ENCODE results near the gene ITGB8.
A peak's percentile ranks its signal among the peaks of the same experiment; 100 is the strongest.
"Not testable (repeated sequence)": the region's sequence is repeated elsewhere in the genome, so short reads cannot be mapped to it uniquely, and the experiment has no call there.

ITGB8 gene

DNA sequence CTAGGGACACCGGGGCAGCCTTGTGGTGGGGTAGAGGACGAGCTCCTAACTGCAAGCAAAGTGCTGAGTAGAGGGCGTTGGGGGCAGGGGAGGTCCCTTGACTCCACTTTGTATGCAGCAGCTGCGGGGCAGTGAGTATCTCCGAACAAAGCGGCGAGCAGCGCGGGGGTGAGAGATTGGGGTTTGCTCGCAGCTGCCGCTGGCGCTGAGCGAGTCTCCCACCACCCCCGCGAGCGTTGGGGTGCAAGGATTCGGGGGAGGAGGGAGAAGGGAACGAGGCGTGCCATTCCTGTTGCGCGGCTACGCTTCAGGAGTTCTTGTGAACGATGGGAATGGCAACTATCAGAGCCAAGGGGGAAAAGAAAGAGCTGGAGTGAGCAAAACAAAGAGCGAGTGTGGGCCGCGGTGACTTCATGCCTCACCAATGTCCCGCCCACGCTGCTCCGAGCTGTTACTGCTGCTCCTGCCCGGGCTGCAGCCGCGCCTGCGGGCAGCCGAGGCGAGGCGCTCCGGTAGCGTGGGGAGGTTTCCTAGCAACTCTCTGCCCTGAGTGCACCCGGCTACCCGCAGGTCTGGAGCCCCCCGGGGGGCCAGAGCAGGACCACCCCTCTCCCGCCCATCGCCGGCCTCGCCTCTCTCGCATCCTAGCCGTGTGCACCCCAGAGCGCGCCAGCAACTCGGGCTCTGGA, at the start of gene ITGB8:
ITGB8 (plus strand) TSS at position 662 of the 689 bp plus-strand sequence. CDS start 907 bp downstream, outside the sequence.
- peak; percentile 96 for DNase-seq (ENCODE audit: low spot score)

DNA sequence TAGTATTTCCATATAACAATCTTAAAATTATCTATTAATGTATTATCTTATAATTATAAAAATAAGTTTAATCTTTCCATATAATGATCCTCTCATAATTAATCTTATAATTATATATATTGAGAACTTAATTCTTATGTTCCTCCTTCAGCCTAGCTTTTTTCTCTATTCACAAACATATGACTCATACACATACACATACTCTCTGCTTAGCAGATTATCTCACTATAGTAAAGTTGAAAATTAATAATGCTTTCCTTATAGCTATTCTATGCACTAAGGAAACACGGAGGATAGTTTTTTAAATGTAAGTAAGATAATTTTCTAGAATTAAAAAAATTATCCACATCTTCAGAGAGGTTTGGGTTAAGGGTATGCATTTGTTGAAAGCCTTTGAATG, 47.7 kb upstream of the ITGB8 start:
- DNase-seq (ENCODE audit: low spot score) = no peak

- DNase-seq (ENCODE audit: low spot score) = no peak
These were observed 47.3 kb upstream of the ITGB8 start for GRCh38 chr7:20283385-20283784.

- no peak for DNase-seq (ENCODE audit: low spot score)
These were observed 46.5 kb upstream of the ITGB8 start for GRCh38 chr7:20284003-20284770.

DNA sequence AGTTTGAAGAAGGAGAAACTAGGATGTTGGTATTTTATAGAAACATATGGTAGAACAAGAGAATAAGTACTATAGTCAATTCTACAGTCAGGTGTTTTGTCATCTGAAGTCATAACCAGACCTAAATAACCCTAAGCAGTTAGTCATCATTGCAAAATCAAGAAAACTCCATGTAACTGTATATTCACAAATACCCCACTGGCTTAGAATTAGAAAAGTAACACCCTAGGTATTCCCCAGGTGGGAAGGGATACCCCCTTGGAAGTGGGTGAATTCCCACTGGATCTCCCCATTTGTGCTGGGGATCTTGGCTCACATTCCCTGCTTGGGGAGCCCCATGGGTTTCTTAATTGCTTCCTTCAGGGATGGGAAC, 45.9 kb upstream of the ITGB8 start:
- no peak for DNase-seq (ENCODE audit: low spot score)

- DNase-seq (ENCODE audit: low spot score) = no peak
These were observed 43.4 kb upstream of the ITGB8 start for GRCh38 chr7:20287317-20287716.

DNA sequence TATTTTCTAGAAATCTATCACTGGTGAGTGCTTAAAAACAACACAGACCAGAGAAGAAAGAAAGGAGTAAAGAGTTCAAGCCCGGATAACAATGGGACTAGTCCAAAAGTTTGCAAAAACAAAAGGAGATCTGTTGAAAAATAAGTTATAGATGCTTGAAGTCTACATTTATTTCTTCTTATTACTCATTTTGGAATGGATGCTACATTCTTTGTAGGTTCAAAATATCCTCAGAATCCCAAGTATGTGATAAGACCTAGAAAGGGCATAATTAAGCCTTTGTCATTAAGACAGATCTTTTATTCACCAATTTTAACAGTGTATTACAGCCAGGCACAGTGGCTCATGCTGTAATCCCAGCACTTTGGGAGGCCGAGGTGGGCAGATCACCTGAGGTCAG, 42.7 kb upstream of the ITGB8 start:
- no peak for DNase-seq (ENCODE audit: low spot score)

GRCh38 chr7:20290505-20291111, 40.1 kb upstream of the ITGB8 start:
- no peak for DNase-seq (ENCODE audit: low spot score)

GRCh38 chr7:20293336-20293735, 37.4 kb upstream of the ITGB8 start:
- DNase-seq (ENCODE audit: low spot score) = no peak

- DNase-seq (ENCODE audit: low spot score) = no peak
These were observed 34.3 kb upstream of the ITGB8 start for GRCh38 chr7:20296444-20296843.

DNA sequence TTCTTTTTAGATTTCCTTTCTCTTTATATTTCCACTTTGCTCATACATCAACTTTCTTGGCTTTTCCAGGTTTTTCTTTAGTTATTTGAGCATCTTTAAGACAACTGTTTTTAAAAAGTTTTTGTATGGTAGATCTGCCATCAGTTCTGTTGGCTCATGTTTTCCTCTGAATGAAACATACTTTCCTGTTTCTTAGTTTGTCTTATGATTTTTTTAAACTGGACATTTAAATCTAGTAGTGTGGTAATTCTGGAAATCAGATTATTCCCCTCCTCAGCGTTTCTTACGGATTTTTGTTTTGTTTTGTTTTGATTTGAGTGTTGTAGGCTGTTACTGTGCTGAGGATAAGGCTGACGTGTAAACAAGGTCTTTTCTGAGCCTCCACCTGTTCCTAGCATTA, 33.8 kb upstream of the ITGB8 start:
- DNase-seq (ENCODE audit: low spot score) = no peak

DNA sequence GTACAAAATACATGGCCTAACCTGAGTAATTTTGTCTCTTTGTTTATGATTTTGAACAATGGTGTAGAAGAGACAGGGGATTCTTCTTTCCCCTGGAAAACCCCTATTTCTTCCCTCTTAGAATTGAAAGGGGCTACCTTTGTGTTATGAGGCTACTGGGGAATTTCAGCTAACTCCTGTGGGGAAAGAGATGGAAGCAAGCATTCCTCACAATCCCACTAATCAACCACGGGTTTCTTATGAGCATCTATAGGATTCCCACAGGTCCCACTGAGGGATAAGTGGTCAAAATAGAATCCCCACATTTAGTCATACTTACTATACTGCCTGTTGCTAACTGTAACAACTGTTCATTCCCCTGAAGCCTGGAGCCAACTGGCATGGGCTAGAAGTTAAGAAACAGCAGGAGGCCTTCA, 32.2 kb upstream of the ITGB8 start:
- no peak for DNase-seq (ENCODE audit: low spot score)

DNA sequence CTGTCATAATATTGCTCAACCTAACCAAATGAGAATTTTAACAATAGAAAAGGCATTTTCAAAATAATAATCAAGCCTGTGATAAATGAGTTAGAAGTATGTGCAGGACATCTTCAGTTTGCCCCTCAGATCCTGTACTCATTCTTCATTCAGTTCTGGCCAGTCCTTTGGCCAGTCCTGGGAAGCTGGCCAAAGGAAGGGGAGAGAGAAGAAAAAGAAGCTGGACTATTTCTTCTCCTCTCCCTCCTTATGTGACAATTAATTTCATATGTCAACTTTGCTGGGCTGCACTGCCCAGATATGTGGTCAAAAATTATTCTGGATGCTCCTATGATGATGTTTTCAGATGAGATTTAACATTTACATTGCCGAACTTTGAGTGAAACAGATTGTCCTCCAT, 31.6 kb upstream of the ITGB8 start:
- DNase-seq (ENCODE audit: low spot score) = no peak

GRCh38 chr7:20299647-20300312, 30.9 kb upstream of the ITGB8 start:
- no peak for DNase-seq (ENCODE audit: low spot score)

DNA sequence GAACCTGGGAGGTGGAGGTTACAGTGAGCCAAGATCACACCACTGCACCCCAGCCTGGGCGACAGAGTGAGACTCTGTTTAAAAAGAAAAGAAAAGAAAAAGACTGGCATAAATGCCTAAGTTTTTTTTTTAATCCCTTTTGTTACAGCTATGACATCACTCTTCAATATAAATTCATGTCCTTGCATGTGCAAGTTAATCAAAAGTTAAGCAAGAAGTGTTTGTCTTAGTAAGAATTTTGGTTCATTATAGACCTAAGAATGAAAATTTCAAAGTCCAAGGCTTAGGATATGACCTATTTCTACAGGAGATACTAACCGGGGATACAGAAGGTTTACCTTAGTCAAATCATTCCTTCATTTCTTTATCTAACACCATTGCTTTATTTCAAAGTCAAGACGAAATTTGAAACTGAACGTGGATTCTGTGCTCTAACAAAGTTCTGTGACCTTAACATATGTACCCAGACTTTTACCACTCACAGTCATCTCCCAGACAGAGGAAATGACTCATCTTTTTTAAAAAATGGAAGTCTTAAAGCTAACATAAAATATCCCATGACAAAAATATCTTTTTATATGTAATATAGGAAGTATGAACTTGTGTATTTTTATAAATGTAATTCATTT, 29.3 kb upstream of the ITGB8 start:
- no peak for DNase-seq (ENCODE audit: low spot score)

DNA sequence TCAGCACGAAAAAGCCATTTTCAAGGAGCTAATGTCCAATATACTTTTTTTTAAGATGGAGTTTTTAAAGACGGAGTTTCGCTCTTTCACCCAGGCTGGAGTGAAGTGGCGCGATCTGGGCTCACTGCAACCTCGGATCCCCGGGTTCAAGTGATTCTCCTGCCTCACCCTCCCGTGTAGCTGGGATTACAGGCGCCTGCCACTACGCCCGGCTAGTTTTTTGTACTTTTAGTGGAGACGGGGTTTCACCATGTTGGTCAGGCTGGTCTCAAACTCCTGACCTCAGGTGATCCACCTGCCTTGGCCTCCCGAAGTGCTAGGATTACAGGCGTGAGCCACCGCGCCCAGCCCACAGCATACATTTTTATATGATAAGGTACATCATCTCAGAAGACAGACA, 28.4 kb upstream of the ITGB8 start:
- DNase-seq (ENCODE audit: low spot score) = not testable (repeated sequence)

DNA sequence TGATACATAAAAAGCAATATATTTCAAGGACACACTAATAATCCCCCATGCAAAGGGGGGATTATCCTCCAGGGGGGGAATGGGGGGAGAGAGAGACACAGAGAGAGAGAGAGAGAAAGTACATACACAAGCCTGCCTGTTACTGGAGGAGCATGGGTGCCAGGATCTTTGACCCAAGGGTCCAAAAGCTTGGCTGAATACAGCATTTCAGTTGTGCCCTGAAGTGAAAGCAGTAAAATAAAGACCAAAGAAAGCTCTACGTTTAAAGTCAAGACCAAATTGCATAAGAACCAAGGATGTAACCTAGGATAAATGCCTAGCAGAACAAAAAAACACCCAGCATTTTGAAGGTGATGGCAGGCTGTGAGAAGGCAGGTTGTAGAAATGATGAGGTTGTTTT, 27.8 kb upstream of the ITGB8 start:
- no peak for DNase-seq (ENCODE audit: low spot score)

- DNase-seq (ENCODE audit: low spot score) = no peak
These were observed 26.3 kb upstream of the ITGB8 start for GRCh38 chr7:20304366-20304765.

DNA sequence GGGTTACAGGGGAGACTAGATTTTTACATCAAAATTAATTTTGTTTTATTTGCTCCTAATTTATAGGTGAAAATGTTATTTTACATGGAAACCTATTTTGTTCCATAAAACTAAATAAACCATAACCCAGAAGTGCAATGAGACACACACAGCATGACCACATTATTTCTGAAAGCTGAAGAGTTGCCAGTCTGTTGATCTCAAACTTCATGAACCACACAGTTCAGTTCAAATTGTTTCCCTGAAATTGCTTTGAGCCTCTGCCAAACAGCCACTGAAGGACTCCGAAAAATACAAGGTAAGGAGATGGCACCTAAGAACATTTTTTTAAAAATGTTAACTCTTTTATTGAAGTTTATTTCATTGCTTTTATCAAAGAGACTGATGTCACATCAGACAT, 25.0 kb upstream of the ITGB8 start:
- no peak for DNase-seq (ENCODE audit: low spot score)

GRCh38 chr7:20306180-20306946, 24.3 kb upstream of the ITGB8 start:
- DNase-seq (ENCODE audit: low spot score) = no peak

DNA sequence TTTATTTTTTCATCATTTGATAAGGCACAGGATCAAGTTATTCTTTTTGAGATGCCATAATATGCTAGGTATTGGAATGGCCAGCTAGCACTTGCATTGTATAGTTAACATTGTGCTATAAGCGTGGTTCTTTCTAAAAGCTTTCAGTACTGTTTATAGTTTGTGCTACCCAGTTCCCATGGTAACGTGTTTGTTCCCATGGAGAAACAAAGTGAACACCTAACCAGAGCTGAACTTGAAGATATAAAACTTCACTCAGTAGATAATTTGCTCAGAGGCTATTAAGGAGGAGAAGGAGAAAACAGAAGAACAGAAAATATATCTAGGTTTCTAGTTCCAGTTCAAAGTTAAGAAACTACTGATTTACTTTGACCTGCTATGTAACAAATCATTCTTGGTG, 23.6 kb upstream of the ITGB8 start:
- DNase-seq (ENCODE audit: low spot score) = no peak

- DNase-seq (ENCODE audit: low spot score) = peak; percentile 56
These were observed 22.8 kb upstream of the ITGB8 start for GRCh38 chr7:20307901-20308300.
